Gastrocnemius medialis (tissue), 4 donors: ENCODE data around the gene SRGAP3. TPM values are rescaled to one million over a fixed set of nuclear protein-coding genes. Genes with fewer than 3 reads are reported as not detected.

Experiments used
- ATAC-seq, 2 donors: fragments of 150-250 bp; one replicate each; pipeline ENCODE4 v1.9.1; 2016
- DNase-seq, 2 donors: peaks; one replicate each; pipeline ENCODE4 v3.0.0-alpha.2; 2019
- H3K27ac ChIP-seq, 4 donors: fragments of 200-600 bp; sonication (generic); 1 replicate in 1 of 4; 2 replicates in 3 of 4; pipeline ENCODE4 v1.5.1; 2016 to 2018; ENCODE audit warnings: mild to moderate bottlenecking in 2 of 4, moderate library complexity in 1 of 4
- H3K27me3 ChIP-seq, 3 donors: fragments of 200-600 bp; sonication (generic) in 2 of 3; 1 replicate in 1 of 3; 2 replicates in 2 of 3; pipeline versions ENCODE4 v1.5.1 to v1.6.0; 2016 to 2019; ENCODE audit warnings: mild to moderate bottlenecking in 1 of 3, moderate library complexity in 1 of 3
- H3K36me3 ChIP-seq, 2 donors: fragments of 200-600 bp; sonication (generic) in 1 of 2; one replicate each; pipeline ENCODE4 v1.5.1; 2017 to 2018
- H3K4me1 ChIP-seq, 2 donors: fragments of 200-600 bp; sonication (generic) in 1 of 2; one replicate each; pipeline ENCODE4 v1.5.1; 2016 to 2017; ENCODE audit warnings: mild to moderate bottlenecking in 2 of 2
- H3K4me3 ChIP-seq, 4 donors: fragments of 200-600 bp; sonication (generic) in 3 of 4; 1 replicate in 1 of 4; 2 replicates in 3 of 4; pipeline ENCODE4 v1.5.1; 2016 to 2019; ENCODE audit warnings: mild to moderate bottlenecking in 2 of 4
- H3K9me3 ChIP-seq, 3 donors: fragments of 200-600 bp; sonication (generic) in 2 of 3; 1 replicate in 1 of 3; 2 replicates in 2 of 3; pipeline ENCODE4 v1.5.1; 2016 to 2019
- CTCF ChIP-seq, 5 experiments: fragments of 450-650 bp in 3 of 5; fragments of 200-600 bp in 2 of 5; sonication (generic) in 2 of 5; IDR thresholded peaks in 4 of 5; conservative IDR thresholded peaks in 1 of 5; 1 replicate in 4 of 5; 2 replicates in 1 of 5; pipeline ENCODE4 v1.5.1; 2016 to 2019; ENCODE audit warnings: antibody characterized with exemption in 5 of 5, mild to moderate bottlenecking in 3 of 5, moderate library complexity in 3 of 5
- POLR2A ChIP-seq, 2 donors: fragments of 450-650 bp; IDR thresholded peaks; one replicate each; pipeline ENCODE4 v1.6.1; 2017; ENCODE audit warnings: antibody characterized with exemption in 2 of 2, mild to moderate bottlenecking in 2 of 2, moderate library complexity in 2 of 2
- in situ Hi-C, 4 donors: fragments of 200-750 bp; cut with MboI; loops; one replicate each; pipeline versions ENCODE4 v1.15.0 to v1.8.0; 2017; ENCODE audit warnings: low sequenced_read_pairs in 4 of 4
- intact Hi-C: fragments of 100-400 bp; cut with DNase I; formaldehyde crosslinking; loops from one replicate; pipeline ENCODE4 v1.15.1; 2023; ENCODE audit warnings: low total_unique reads
- total RNA-seq, 4 donors: library from RNA; depleted of rRNA; stranded (reverse); fragments of >200 nt; gene quantifications; one replicate each; pipeline versions ENCODE4 v1.1.0 to v1.2.3, GENCODE V29; 2016

SRGAP3 gene
- total RNA-seq, 4 donors from 2014 or later = 1.3 to 2.3 (median 1.8) TPM

GRCh38 chr3:9276761-9277370 is 27.4 kb upstream of the SRGAP3 start:
- no peak overlapping the region for H3K4me3 ChIP-seq
- in situ Hi-C loops (loop anchor here in 1 of 4 donors (25.0 kb wide), 1 partner anchor 190 kb away; no protein-coding TSS in a partner anchor), intact Hi-C loops (no loop called here)
- no peak for DNase-seq
- no peak for ATAC-seq
- H3K27me3 ChIP-seq = no peaks in the 10 kb centered on the region
- no peak overlapping the region for H3K27ac ChIP-seq
- no peaks in the 10 kb centered on the region for H3K36me3 ChIP-seq
- no peaks in the 10 kb centered on the region for H3K9me3 ChIP-seq
- TF ChIP-seq POLR2A (IDR thresholded peaks at IDR 0.05) (no peak), CTCF (IDR thresholded peaks at IDR 0.05 in 4 of 5, conservative IDR thresholded peaks at IDR 0.05 in 1 of 5) (no peak)
- no peaks in the 10 kb centered on the region for H3K4me1 ChIP-seq

GRCh38 chr3:9271903-9272302 is 22.5 kb upstream of the SRGAP3 start:
- no peak overlapping the region for H3K4me3 ChIP-seq
- no peak for ATAC-seq
- DNase-seq = no peak
- H3K36me3 ChIP-seq = no peaks in the 10 kb centered on the region
- no peaks in the 10 kb centered on the region for H3K9me3 ChIP-seq
- no peaks in the 10 kb centered on the region for H3K27me3 ChIP-seq
- intact Hi-C loops (no loop called here), in situ Hi-C loops (no loop called here)
- TF ChIP-seq CTCF (IDR thresholded peaks at IDR 0.05 in 4 of 5, conservative IDR thresholded peaks at IDR 0.05 in 1 of 5) = no peak
- no peak for TF ChIP-seq POLR2A (IDR thresholded peaks at IDR 0.05)
- no peak overlapping the region for H3K27ac ChIP-seq
- H3K4me1 ChIP-seq = no peaks in the 10 kb centered on the region

GRCh38 chr3:9270704-9271103 is 21.3 kb upstream of the SRGAP3 start:
- Histone ChIP-seq H3K36me3 (no peaks in the 10 kb centered on the region), H3K27ac (no peak overlapping the region), H3K4me3 (no peak overlapping the region), H3K9me3 (no peaks in the 10 kb centered on the region), H3K4me1 (no peaks in the 10 kb centered on the region), H3K27me3 (no peaks in the 10 kb centered on the region)
- intact Hi-C loops = no loop called here
- ATAC-seq (no peak), DNase-seq (no peak)
- in situ Hi-C loops = no loop called here
- TF ChIP-seq POLR2A (IDR thresholded peaks at IDR 0.05) (no peak), CTCF (IDR thresholded peaks at IDR 0.05 in 4 of 5, conservative IDR thresholded peaks at IDR 0.05 in 1 of 5) (no peak)

- TF ChIP-seq CTCF (IDR thresholded peaks at IDR 0.05 in 4 of 5, conservative IDR thresholded peaks at IDR 0.05 in 1 of 5) (no peak), POLR2A (IDR thresholded peaks at IDR 0.05) (no peak)
- no peaks in the 10 kb centered on the region for H3K4me1 ChIP-seq
- intact Hi-C loops (no loop called here), in situ Hi-C loops (no loop called here)
- no peaks in the 10 kb centered on the region for H3K36me3 ChIP-seq
- no peaks in the 10 kb centered on the region for H3K27me3 ChIP-seq
- no peak overlapping the region for H3K27ac ChIP-seq
- ATAC-seq (no peak), DNase-seq (no peak)
- H3K9me3 ChIP-seq = no peaks in the 10 kb centered on the region
- H3K4me3 ChIP-seq = no peak overlapping the region
These were observed 17.3 kb upstream of the SRGAP3 start for GRCh38 chr3:9266716-9267115.

- Histone ChIP-seq H3K36me3 (no peaks in the 10 kb centered on the region), H3K27ac (no peak overlapping the region), H3K4me3 (no peak overlapping the region), H3K27me3 (no peaks in the 10 kb centered on the region), H3K9me3 (no peaks in the 10 kb centered on the region), H3K4me1 (no peaks in the 10 kb centered on the region)
- intact Hi-C loops (no loop called here), in situ Hi-C loops (no loop called here)
- DNase-seq (no peak), ATAC-seq (no peak)
- TF ChIP-seq POLR2A (IDR thresholded peaks at IDR 0.05) = no peak
These were observed 10.9 kb upstream of the SRGAP3 start for GRCh38 chr3:9260305-9260704.
